Measurements from ENCODE around the gene RNU6-1.

RNU6-1 gene

DNA sequence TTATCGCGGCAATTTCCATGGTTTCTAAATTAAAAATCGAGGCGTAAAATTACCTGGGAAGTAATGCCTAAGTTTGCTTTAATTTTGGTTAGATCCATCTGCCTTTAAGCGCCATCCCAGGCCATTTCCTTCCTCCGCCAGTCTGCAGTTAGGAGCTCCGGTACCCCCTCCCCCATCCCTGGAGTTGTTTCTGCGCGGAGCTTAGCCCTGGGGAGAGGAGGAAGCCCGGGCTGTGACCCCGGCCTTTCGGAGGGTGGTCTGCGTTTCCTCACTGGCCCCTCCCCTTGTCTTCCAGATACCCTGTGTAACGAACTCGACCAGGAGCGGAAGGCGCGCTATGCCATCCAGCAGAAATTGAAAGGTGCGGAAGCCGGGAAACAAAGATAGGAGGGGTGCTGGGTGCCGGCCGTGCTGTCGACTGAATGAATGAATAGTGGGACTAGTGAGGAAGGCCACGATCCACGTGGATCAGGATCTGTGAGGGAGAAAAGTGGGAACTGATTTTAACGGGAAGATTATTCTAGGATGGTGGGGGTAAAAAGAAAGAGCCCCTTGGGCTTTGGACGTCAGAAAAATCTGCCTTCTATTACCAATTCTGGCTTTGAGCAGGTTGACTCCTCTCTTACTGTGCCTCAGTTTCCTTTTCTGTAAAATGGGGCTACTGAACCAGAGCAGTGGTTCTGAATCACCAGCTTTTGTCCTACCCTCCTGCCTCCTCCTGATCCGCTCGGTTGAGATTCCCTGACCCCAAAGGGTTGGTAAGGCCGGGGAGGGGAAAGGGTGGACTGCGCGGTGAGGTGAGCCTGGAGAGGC, 6.7 kb downstream of the RNU6-1 start:
- no peak for DNase-seq (ENCODE audit: low read depth)

DNA sequence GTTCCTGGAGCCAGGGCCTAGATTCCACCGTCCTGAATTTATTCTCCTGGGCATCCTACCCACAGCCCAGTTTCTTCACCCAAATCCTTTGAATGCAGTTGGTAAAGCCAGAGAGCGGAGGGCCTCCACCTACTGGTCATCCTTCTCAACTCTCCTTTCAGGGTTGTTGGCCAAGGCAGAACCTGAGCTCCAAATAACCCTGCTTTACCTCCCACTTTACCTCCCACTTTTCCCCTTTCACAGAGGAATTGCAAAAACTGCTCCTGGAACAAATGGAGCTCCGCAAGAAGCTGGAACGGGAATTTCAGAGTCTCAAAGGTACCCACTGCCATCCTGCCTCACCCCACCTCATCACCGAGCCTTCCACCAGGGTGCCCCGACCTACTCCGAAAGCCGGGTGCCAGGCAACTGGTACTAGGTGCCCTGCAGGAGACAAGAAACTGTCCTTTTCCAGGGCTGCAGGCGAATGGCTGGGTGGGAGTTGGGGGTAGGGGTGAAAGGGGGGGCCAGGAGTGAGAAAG, 7.8 kb downstream of the RNU6-1 start:
- no peak for DNase-seq (ENCODE audit: low read depth)

DNA sequence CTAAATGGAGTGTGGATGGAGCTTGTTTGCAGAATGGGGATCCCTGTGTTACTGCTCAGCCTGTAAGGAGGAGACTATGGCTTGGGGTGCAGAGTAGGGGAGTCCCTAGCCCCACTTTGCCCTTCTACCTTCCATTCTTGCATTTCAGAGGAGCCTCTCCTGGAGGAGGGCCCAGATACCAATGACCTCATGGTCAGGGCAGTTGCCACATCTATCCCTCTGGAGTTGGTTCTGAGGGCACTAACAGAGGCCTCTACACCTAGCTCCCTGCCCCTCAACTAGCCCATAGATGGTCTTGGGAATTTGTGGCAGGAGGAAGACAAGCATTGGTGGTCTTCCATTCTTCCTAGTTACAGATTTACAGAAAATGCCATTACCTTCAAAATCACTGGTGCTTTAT, 8.5 kb downstream of the RNU6-1 start:
- DNase-seq (ENCODE audit: low read depth): no peak

- no peak for DNase-seq (ENCODE audit: low read depth)
These were observed 10.0 kb downstream of the RNU6-1 start for GRCh38 chr15:67829647-67830504.

DNA sequence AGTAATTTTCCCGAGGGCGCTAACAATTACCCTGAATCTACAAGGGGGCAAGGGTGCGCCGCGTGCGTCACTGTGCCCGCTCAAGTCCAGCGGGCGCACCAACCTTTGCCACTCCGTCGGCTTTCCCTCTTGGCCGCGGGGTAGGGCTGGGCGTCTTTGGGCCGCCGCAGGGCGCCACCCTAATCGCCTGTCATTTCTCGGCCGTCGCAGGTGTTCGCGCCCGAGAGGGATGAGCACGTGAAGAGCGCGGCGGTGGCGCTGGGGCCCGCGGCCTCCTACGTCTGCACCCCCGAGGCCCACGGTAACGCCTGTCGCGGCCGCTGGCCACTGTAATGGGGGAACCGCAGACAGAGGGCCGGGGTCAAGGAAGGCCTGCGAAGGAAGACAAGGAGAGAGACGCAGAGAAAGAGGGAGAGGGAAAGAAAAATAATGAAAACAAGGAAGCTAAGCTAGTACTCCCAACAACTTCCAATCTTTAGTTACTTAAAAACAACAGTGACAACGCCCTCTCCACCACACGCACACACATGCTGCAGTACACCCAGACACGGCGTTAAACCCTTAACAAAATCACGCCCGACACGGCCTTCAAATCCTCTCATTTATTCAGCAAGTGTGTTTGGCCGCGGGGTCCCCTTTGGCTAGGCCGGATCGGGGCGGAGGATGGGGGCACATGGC, 10.7 kb downstream of the RNU6-1 start:
- no peak for DNase-seq (ENCODE audit: low read depth)

DNA sequence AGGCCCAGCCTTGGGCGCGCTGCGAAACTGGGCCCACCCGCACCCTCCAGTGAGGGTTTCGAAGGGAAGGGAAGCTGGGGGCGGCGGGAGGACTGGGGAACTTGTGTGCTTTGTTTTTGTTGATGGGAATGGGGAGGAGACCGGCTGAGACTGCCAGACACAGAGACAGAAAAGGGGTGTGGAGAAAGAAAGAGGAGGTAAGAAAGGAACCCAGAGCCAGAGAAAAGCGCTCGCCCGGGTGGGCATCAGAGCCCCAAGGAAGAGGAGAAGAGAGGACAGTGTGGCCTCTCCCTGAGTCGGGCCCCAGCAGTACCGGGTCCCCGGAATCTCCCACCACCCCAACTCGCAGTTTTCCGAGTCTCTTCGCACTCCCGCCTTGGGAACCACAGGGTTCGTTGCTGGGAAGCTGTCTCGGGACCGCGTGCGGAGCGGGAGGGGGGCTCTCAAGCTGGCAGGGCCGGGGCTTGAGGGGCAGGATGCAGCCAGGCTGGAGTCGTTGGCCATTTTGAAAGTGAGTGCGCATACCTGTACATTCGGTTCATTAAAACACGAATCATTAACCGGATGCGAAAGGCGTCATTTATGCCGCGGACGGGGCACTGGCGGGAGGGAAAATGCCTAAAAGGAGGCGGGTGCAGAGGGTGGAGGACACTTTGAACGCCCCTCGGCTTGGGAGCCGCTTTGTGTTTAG, 11.4 kb downstream of the RNU6-1 start:
- DNase-seq (ENCODE audit: low read depth): no peak

DNA sequence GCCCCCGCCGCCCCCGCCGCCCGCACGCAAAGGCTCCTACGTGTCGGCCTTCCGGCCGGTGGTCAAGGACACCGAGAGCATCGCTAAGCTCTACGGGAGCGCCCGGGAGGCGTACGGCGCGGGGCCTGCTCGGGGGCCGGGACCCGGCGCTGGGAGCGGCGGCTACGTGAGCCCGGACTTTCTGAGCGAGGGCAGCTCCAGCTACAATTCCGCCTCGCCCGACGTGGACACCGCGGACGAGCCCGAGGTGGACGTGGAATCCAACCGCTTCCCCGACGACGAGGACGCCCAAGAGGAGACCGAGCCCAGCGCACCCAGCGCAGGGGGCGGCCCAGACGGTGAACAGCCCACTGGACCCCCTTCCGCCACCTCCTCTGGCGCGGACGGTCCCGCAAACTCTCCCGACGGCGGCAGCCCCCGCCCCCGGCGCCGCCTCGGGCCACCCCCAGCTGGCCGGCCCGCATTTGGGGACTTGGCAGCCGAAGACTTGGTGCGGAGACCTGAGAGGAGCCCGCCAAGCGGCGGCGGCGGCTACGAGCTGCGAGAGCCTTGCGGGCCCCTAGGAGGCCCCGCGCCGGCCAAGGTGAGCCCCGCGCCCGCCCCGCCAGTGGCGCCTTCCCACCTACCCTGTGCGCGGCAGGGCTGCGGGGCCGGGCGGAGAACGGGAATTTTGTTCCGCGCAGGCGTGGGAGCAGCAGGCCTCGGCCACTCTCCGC, 12.1 kb downstream of the RNU6-1 start:
- DNase-seq (ENCODE audit: low read depth): no peak

DNA sequence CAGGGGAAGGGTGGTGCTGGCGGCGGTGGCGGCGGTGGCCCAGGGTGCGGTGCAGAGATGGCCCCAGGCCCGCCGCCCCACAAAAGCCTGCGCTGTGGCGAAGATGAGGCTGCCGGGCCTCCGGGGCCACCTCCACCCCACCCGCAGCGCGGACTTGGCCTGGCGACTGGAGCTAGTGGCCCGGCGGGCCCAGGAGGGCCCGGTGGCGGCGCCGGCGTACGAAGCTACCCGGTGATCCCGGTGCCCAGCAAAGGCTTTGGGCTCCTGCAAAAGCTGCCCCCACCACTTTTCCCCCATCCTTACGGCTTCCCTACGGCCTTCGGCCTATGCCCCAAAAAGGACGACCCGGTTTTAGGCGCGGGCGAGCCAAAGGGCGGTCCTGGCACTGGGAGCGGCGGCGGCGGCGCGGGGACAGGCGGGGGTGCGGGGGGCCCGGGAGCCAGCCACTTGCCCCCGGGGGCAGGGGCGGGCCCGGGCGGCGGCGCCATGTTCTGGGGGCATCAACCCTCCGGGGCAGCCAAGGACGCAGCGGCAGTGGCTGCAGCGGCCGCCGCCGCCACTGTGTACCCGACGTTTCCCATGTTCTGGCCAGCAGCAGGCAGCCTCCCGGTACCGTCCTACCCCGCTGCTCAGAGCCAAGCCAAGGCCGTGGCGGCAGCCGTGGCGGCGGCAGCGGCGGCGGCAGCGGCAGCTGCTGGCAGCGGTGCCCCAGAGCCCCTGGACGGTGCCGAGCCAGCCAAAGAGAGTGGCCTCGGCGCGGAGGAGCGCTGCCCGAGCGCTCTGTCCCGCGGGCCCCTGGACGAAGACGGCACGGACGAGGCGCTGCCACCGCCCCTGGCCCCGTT, 12.9 kb downstream of the RNU6-1 start:
- no peak for DNase-seq (ENCODE audit: low read depth)

DNA sequence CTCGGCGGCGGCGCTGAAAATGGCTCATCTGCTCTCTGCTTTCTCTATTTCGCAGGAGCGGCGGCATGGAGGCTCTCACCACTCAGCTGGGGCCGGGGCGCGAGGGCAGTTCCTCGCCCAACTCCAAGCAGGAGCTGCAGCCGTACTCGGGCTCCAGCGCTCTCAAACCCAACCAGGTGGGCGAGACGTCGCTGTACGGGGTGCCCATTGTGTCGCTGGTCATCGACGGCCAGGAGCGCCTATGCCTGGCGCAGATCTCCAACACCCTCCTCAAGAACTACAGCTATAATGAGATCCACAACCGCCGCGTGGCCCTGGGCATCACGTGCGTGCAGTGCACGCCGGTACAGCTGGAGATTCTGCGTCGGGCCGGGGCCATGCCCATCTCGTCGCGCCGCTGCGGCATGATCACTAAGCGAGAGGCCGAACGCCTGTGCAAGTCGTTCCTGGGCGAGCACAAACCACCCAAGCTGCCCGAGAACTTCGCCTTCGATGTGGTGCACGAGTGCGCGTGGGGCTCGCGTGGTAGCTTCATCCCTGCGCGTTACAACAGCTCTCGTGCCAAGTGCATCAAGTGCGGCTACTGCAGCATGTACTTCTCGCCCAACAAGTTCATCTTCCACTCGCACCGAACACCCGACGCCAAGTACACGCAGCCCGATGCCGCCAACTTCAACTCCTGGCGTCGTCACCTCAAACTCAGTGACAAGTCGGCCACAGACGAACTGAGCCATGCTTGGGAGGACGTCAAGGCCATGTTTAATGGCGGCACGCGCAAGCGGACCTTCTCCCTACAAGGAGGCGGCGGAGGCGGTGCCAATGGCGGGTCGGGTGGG, 13.7 kb downstream of the RNU6-1 start:
- no peak for DNase-seq (ENCODE audit: low read depth)

GRCh38 chr15:67824976-67825880, 14.6 kb downstream of the RNU6-1 start, which contains the start of gene SKOR1:
SKOR1 (plus strand) TSS chr15:67825509; CDS start chr15:67825603, 94 bp downstream.
- no peak for DNase-seq (ENCODE audit: low read depth)

- DNase-seq (ENCODE audit: low read depth): no peak
These were observed 15.5 kb downstream of the RNU6-1 start for GRCh38 chr15:67824197-67824968.

DNA sequence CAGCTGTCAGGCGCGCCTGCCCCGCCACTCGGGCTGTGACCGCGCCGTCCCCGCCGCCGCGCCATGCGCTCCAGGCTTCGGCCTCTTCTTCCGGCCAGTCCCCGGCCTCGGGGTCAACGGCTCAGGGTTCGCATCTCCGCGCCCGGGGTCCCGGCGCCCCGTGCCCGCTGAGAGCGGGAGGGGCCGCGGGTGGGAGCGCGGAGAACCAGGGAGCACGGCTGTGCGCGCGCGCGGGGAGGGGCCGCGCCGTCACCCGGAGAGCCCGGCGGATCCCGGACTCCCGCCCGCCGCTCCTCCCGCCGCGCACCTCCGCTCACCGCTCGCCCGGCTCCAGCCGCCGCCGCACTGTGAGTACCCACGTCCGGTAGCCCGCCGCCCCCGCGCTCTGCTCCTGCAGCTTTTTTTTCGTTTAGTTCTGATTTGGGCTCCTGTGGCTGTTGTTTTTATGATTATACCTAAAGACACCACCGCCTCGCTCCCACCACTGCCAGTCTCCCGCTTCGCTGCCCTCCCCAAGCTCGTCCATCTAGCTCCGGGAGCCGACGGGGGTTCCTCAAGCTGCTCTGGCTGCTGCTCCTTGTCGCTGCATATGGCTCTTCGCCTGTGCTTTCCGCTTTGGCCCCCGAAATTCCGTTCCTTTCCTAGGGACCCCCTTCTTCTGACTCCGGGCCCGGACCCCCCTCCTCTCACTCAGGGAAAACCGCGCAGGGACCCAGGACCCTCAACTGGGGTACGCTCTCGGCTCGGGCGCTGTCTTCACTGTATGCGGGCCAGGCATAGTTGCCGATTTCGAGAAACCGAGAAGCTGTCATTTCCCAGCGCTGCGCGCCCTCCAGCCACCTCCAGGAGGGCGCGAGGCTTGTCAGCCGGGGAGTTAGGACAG, 16.3 kb downstream of the RNU6-1 start:
- no peak for DNase-seq (ENCODE audit: low read depth)

GRCh38 chr15:67822537-67823313, 17.1 kb downstream of the RNU6-1 start:
- DNase-seq (ENCODE audit: low read depth): no peak

- no peak for DNase-seq (ENCODE audit: low read depth)
These were observed 17.9 kb downstream of the RNU6-1 start for GRCh38 chr15:67821784-67822440.
